HG03432 (cell line): Measurements from ENCODE around the gene FFAR3.

Source experiments
- ATAC-seq: cut with Tn5 transposase; IDR thresholded peaks from one replicate; pipeline ENCODE4 v1.9.1; 2021; ENCODE audit warnings: mild to moderate bottlenecking, moderate library complexity; ENCODE audit not compliant: unreplicated experiment

The FFAR3 gene

DNA sequence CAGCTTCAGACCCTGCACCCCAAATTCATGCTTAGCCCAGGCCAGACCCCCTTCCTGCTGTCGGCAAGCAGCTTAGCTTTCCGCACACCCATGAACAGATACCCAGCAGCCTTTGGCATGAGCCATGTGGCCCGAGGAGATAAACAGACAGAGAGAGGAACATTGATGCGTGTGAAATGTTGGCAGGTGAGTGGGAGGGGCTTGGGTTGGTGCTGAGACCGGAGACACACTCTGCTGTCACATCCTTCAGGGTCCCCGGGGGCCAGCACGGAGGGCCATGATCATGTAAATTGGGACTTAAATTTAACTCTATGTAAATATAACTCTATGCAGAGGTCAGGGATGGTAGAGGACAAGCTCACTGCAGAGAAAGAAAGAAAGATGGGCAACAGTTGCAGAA, 27.8 kb upstream of the FFAR3 start:
- peak; percentile 53 for ATAC-seq

DNA sequence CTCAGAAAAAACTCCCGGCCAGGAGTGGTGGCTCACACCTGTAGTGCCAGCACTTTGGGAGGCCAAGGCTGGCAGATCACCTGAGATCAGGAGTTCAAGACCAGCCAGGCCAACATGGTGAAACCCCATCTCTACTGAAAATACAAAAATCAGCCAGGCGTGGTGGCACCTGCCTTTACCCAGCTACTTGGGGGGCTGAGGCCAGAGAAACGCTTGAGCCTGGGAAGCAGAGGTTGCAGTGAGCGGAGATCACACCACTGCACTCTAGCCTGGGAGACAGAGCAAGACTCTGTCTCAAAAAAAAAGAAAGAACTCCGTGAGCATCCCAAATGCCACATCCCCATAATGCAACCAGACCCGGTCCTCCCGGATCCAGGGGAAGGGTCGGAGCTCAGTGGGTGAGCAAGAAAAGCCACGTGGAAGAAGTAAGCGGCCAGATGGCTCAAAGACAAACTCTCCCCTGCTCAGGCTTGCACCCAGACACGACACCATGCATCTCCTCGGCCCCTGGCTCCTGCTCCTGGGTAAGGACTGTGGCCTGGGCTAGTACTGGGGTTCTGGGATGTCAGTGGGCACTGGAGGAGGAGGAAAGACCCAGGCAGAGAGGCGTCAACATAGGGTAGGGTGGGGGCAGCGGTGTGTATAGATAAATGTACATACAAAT, 26.6 kb upstream of the FFAR3 start:
- no peak for ATAC-seq

DNA sequence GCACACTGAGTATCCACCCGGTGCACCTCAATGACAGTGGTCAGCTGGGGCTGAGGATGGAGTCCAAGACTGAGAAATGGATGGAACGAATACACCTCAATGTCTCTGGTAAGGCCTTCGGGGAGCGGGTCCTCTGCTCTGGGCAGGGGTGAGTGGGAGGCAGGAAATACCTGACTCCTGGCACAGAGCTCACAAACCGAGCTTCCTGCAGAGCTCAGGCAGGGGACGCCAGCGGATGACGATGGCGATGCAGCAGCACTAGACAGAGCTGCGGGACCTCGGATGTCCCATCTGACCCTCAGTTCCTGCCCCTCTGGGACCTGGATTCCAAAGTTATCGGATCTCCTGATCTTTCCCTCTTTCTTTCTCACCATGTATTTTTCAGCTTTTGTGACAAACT, 25.4 kb upstream of the FFAR3 start:
- ATAC-seq, result no peak

DNA sequence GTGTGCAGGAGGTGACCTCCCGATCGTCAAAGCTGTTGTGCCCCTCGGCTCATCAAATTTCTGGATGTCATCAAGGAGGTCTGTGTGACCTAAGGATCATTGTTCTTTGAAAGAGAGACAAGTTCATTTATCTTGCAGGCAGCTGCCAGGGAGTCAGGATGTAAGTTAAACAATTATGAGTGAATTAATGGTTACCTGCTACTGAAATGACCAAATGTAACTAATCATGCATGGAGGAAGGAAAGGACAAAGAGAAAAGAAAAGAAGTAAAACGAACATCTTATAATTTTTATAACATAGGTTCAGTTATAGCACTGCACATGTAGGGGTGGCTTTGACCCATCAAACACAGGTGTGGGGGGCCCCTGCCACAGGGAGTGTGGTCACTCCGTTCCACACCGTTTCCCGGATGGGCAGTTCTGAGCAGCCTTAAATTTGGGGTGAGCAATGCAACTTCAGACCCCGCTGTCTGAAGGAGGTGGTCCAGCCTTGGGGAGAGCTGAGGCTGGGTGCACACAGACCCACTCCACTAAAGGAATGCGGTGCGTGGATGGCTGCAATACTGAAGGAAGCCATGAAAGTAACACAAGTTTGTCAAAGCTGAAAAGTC, 24.0 kb upstream of the FFAR3 start:
- no peak for ATAC-seq

DNA sequence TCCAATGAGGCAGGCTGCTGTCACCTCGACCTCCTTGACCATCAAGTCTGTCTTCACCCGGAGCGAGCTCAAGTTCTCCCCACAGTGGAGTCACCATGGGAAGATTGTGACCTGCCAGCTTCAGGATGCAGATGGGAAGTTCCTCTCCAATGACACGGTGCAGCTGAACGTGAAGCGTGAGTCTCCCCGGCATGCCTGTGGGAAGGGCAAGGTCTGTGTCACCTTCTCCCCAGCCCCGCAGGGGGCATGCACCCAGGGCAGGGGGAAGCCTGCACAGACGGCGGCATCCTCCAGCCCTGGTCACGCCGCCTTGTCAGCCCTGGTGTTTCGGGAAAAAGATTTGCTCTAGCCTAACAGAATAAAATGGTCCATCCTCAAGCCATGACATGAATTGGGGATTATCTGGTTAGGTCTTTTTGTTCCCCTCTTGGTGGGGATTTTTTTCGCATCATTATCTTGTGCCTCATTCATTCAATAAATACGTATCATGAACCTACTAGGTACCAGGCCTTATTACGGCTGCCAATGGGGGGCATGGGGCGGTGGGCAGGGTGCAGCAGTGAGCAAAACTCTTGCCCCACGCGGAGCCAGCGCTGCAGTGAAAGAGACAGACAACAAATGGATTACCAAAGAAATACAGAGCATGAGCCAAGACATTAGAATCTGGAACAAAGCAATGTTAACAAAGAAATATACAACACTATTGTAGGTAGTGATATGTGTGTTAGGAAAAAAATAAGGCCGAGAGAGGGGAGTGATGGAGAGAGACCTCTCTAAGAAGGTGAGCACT, 21.9 kb upstream of the FFAR3 start:
- ATAC-seq, result no peak

DNA sequence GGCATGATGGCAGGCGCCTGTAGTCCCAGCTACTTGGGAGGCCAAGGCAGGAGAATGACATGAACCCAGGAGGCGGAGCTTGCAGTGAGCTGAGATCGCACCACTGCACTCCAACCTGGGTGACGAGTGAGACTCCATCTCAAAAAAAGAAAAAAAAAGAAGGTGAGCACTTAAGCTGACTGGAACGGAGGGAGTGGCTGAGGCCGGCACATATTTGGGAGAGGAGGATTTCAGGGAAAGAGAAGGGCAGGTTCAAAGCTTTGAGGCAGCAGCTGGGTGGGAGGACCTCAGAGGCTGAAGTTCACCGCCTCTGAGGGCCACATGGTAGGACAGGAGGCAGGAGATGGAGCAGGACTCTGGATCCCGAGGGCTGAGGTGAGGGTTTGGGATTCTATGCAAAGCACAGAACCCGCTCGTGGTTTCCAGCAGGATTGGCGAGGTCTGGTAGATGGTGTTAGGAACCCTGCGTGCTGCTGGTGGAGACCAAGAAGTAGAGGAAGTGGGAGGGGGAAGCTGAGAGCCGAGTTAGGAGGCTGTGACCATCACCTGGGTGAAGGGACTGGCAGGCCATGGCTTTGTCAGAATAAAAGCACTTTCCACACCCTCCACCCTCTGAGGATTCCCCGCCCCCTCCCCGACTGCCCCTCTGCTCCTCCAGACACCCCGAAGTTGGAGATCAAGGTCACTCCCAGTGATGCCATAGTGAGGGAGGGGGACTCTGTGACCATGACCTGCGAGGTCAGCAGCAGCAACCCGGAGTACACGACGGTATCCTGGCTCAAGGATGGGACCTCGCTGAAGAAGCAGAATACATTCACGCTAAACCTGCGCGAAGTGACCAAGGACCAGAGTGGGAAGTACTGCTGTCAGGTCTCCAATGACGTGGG, 20.9 kb upstream of the FFAR3 start:
- ATAC-seq, result no peak

DNA sequence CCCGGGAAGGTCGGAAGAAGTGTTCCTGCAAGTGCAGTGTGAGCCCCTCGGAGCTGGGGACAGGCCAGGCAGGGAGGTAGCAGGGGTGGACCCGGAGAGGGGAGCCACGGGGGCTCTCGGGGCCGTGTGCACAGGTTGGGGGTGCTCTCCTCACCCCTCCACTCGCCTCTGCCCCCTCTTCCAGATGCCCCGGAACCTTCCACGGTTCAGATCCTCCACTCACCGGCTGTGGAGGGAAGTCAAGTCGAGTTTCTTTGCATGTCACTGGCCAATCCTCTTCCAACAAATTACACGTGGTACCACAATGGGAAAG, 20.3 kb upstream of the FFAR3 start:
- no peak for ATAC-seq

DNA sequence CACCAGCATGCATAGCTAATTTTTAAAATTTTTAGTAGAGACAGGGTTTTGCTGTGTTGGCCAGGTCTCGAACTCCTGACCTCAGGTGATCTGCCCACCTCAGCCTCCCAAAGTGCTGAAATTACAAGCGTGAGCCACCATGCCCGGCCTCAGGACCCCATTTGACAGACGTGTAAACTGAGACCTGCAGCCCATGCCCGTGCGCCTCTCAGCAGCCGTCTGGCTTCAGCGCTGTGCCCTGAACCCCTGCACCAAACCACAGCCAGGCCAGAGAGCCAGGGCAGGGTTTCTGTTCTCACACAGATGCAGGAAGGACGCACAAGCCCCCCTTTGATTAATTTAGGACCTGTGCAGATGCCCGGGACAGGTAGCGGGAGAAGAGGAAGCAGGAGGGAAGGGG, 17.8 kb upstream of the FFAR3 start:
- ATAC-seq, result no peak

DNA sequence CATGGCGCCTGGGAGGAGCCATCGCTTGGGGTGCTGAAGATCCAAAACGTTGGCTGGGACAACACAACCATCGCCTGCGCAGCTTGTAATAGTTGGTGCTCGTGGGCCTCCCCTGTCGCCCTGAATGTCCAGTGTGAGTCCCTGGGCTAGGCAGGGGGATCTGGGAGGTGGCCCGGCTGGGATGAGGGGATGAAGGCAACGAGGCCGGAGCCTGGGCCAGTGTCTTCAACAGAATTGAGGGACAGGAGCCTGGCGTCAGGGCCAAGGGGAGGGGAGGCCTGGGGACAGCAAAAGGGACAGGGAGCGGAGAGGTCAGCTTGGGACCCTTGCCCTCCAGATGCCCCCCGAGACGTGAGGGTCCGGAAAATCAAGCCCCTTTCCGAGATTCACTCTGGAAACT, 17.3 kb upstream of the FFAR3 start:
- ATAC-seq, result no peak

DNA sequence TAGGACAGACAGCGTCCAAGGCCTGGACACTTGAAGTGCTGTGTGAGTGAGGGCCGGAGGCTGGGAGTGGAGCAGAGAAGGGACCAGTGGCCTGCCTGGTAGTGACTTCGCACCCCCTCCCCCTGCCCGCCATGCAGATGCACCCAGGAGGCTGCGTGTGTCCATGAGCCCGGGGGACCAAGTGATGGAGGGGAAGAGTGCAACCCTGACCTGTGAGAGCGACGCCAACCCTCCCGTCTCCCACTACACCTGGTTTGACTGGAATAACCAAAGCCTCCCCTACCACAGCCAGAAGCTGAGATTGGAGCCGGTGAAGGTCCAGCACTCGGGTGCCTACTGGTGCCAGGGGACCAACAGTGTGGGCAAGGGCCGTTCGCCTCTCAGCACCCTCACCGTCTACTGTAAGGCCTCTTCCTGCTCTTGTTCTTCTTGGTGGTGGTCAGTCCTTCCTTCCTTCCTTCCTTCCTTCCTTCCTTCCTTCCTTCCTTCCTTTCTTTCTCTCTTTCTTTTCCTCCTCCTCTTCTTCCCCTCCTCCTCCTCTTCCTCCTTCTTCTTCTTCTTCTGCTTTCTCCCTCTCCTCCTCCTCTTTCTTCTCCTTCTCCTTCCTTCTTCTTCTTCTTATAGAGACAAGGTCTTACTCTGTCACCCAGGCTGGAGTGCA, 16.6 kb upstream of the FFAR3 start:
- no peak for ATAC-seq

DNA sequence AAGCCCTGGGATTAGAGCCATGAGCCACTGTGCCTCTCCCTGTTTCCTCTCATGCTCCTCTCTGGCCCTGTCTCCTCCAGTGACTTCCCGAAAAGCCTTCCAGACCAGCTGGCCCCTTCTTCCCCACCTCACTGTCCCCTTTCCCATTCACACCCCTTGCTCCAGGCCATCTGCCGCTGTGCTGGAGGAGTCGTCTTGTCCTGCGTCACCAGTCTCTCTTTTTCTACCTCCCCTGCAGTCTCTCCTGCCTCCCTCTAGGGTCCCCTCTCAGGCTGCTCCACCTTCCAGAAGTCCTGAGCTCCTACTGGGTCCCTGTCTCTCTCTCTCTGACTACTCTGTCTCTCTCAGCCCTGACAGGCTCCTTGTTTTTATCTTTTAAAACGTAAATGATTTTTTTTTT, 15.8 kb upstream of the FFAR3 start:
- ATAC-seq, result no peak

DNA sequence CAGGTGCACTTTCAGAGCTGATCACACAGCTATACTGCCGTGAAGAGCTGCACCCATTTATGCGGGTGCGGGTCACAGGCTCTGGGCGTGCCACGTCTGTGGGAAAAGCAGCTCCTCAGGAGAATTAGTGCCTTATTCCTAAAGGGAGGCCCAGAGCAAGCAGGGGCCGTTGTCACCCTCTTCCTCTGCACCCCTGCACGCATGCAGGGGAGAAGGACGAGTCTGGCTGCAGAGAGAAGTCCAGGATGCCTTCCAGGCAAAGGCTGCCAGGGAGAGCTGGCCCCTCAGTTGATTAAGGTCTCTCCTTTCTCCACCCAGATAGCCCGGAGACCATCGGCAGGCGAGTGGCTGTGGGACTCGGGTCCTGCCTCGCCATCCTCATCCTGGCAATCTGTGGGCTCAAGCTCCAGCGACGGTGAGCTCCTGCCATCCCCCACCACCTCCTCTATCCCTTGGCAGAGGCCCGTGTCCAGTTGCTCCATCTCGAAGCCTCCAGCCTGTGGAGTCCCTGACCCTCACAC, 13.7 kb upstream of the FFAR3 start:
- ATAC-seq, result no peak

DNA sequence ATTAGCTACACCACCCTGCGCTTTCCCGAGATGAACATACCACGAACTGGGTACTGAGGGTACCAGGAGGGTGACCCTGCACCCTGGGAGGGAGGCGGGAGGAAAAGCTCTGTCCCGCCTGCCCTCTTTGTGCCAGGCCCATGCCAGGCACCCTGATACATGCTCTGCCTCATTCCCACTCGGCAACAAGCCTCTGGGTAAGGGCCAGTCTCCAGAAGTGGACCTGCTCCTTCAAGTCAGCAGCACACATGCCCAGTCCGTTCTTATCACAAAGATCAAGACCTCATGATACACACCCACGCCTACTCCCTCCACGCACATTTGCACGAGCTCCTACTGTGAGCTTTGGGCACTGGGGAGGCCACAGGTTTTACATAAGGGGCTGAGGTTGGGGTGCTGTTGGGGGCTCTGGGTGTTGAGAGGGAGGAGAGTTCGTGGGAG, 12.6 kb upstream of the FFAR3 start:
- no peak for ATAC-seq

DNA sequence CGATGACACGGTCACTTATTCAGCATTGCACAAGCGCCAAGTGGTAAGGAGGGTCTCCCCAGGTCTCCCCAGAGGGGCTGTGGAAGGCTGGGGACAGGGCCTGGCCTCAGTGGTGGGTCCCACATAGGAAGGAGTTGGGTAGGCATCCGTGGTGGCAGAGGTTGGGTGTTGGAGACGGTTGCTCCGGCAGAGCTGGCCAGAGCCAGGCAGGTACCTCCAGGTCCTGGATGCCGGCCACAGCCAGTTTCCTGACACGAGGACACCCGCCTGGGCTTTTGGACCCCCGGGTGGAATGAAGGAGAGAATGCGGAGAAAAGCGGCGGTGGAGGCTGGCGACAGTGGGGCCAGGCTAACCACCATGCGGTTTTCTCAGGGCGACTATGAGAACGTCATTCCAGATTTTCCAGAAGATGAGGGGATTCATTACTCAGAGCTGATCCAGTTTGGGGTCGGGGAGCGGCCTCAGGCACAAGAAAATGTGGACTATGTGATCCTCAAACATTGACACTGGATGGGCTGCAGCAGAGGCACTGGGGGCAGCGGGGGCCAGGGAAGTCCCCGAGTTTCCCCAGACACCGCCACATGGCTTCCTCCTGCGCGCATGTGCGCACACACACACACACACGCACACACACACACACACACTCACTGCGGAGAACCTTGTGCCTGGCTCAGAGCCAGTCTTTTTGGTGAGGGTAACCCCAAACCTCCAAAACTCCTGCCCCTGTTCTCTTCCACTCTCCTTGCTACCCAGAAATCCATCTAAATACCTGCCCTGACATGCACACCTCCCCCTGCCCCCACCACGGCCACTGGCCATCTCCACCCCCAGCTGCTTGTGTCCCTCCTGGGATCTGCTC, 11.8 kb upstream of the FFAR3 start:
- peak; percentile 36 for ATAC-seq

DNA sequence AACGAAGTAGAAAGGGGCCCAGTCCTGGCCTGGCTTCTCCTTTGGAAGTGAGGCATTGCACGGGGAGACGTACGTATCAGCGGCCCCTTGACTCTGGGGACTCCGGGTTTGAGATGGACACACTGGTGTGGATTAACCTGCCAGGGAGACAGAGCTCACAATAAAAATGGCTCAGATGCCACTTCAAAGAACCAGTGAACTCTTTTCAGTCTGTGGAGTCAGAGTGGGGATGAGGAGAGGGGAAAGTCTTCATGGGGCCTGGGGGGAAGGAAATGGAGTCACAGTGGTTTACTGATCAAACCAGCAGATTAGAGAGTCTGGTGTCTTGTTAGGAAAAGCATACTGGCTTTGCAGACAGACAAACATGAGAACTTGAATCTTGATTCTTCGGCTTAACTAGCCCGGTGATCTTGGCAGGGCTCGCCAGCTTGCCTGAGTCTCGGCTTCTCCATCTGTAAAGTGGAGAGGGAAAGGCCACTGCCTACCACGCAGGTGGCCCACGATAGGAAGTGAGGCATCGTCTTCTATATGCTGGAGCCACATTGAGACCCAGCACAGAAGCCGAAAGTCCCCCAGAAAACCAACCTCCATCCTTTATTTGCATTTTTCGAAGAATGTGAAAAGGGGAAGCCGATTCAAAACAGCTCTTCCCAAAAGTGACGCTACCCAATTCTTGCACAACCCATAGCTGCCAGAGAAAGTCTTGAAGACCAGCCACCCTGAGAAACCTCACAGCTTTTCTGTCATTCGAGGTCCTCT, 10.9 kb upstream of the FFAR3 start, which contains the start of gene FFAR1:
FFAR1 (plus strand) TSS at position 732 of the 759 bp plus-strand sequence. CDS start 3,650 bp downstream, outside the sequence.
- peak; percentile 56 for ATAC-seq

DNA sequence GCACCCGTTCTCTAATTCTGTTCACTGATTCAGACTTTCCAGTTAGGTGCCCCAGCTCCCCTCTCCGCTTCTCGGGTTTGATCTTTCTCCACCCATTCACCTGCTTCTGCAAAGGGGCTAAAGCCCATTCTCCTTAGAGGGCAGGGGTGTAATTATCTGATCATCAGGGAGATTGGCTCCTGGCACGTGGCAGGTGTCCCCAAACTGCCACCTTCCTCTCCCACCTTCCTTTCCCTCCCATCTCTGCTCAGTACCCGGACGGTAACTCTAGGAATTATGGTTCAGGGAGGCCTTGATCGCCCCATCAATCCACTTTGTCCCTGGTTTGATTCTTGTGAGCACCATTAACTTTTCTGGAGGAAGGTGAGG, 10.3 kb upstream of the FFAR3 start:
- no peak for ATAC-seq

DNA sequence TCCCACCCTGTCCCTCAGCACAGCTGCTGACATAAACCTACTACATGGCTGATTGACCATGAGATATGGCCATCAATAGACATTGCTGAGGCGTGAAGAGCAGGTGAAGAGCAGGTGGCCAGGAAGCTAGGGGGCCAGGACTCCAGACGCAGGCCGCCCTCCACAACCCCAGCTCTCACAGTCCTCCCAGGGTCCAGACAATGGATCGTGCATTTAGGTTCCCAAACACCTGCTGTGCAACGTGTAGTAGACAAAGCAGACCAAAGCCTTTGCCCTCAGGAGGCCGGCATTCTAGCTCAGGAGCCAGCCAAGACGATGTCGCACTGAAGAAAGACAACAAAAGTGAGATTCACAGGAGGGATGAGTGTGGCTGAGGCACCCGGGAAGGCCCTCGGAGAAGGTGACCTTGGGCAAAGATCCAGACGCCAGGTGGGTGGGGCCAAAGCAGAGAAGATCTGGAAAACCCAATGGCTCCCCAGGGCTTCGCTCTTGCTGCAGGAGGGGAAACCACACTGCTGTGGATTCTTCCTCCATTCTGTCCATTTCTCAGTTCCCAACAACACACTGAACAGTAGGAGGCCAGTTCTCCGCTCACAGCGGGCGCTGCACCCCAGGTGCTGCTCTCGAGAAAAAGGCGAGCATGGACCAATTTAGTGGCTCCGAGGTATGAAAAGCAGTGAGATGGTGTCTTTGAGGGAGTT, 9.2 kb upstream of the FFAR3 start:
- ATAC-seq, result no peak
